K562 (cell line): ENCODE results near the gene PTPN9. TPM values are rescaled to one million over a fixed set of nuclear protein-coding genes. Genes with fewer than 3 reads are reported as not detected.

Experiments used
- NONO ChIP-seq, 2 experiments: fragments of 200-400 bp in 1 of 2; fragments of 450-650 bp in 1 of 2; formaldehyde crosslinking in 1 of 2; IDR thresholded peaks; 2 replicates each; pipeline ENCODE4 v1.6.1; 2017; ENCODE audit warnings: low read depth in 2 of 2, mild to moderate bottlenecking in 2 of 2, moderate library complexity in 2 of 2, low read length in 1 of 2
- POLR2A ChIP-seq: fragments of 450-650 bp; conservative IDR thresholded peaks from 2 replicates; pipeline ENCODE4 v1.6.1; 2016
- RB1 ChIP-seq: fragments of 450-650 bp; IDR thresholded peaks from 2 replicates; pipeline ENCODE4 v1.6.1; 2017; ENCODE audit warnings: low read depth, mild to moderate bottlenecking
- RBFOX2 ChIP-seq: fragments of 200-400 bp; formaldehyde crosslinking; IDR thresholded peaks from 2 replicates; pipeline ENCODE4 v1.6.1; 2017; ENCODE audit warnings: low read depth, mild to moderate bottlenecking, low read length, moderate library complexity
- RBM22 ChIP-seq: fragments of 200-400 bp; formaldehyde crosslinking; IDR thresholded peaks from 2 replicates; pipeline ENCODE4 v1.6.1; 2018; ENCODE audit warnings: low read length, low read depth; ENCODE audit not compliant: poor library complexity, severe bottlenecking
- ZFP36 ChIP-seq: fragments of 150-350 bp; IDR thresholded peaks from 2 replicates; pipeline ENCODE4 v1.6.1; 2018; ENCODE audit warnings: low read length, low read depth; ENCODE audit not compliant: partially characterized antibody
- polyA plus RNA-seq, 8 experiments: library from polyadenylated mRNA; depleted of rRNA in 4 of 8; stranded (reverse) in 5 of 8; unstranded in 3 of 8; fragments of >200 nt; fragmentation: Nextera tagmentation in 2 of 8; fragmentation: Illumina TruSeq in 1 of 8; extraction: Ambion mirVana in 2 of 8; extraction: Trizol in 1 of 8; gene quantifications; 2 replicates each; pipeline versions ENCODE4 v1.2.1 to v1.2.3, GENCODE V29; 2011 to 2014; ENCODE audit warnings: inconsistent platforms in 1 of 8, missing spikeins in 1 of 8
- total RNA-seq, 7 experiments: library from RNA; depleted of rRNA in 6 of 7; stranded (reverse); fragments of >200 nt in 6 of 7; fragmentation: Illumina TruSeq in 2 of 7; extraction: Trizol in 2 of 7; gene quantifications; 2 replicates each; pipeline versions ENCODE4 v1.2.1 to v1.2.3, GENCODE V29; 2011 to 2021; ENCODE audit warnings: low replicate concordance in 1 of 7
- TF ChIP-seq, protein P1 (sequence below): fragments of 200-800 bp; sonication (Bioruptor generic); IDR thresholded peaks from 2 replicates; pipeline ENCODE4 v1.6.1; 2016; ENCODE audit warnings: missing genetic modification characterization, missing compliant biosample characterization
- TF ChIP-seq, protein P2 (sequence below): fragments of 250-450 bp; sonication (Bioruptor Pico); IDR thresholded peaks from 2 replicates; pipeline ENCODE4 v1.4.0; 2020; ENCODE audit warnings: mild to moderate bottlenecking
- TF ChIP-seq, protein P3 (sequence below), 2 experiments: IDR thresholded peaks; 2 replicates each; pipeline ENCODE4 v1.6.1; 2012; ENCODE audit warnings: improper control_type of control experiment in 2 of 2, low read depth in 2 of 2, low read length in 2 of 2, borderline replicate concordance in 1 of 2
- TF ChIP-seq, protein P4 (sequence below): fragments of 250-450 bp; sonication (Bioruptor Pico); IDR thresholded peaks from 2 replicates; pipeline ENCODE4 v1.8.0; 2022; ENCODE audit warnings: inconsistent platforms
- TF ChIP-seq, protein P5 (sequence below), 2 experiments: fragments of 200-800 bp in 1 of 2; sonication (Bioruptor generic) in 1 of 2; sonication (generic) in 1 of 2; formaldehyde crosslinking in 1 of 2; IDR thresholded peaks in 1 of 2; conservative IDR thresholded peaks in 1 of 2; 2 replicates each; pipeline versions ENCODE4 v1.5.0 to v1.6.1; 2016 to 2020; ENCODE audit warnings: missing compliant biosample characterization in 1 of 2, missing genetic modification characterization in 1 of 2, missing genetic modification reagents in 1 of 2

PTPN9 gene
- total and polyA plus RNA-seq, 9 of the 15 experiments (the other 6 are each of a cell fraction or from before 2014, with no cell fraction given), result 5.0 to 24.0 (median 14.2) TPM

DNA sequence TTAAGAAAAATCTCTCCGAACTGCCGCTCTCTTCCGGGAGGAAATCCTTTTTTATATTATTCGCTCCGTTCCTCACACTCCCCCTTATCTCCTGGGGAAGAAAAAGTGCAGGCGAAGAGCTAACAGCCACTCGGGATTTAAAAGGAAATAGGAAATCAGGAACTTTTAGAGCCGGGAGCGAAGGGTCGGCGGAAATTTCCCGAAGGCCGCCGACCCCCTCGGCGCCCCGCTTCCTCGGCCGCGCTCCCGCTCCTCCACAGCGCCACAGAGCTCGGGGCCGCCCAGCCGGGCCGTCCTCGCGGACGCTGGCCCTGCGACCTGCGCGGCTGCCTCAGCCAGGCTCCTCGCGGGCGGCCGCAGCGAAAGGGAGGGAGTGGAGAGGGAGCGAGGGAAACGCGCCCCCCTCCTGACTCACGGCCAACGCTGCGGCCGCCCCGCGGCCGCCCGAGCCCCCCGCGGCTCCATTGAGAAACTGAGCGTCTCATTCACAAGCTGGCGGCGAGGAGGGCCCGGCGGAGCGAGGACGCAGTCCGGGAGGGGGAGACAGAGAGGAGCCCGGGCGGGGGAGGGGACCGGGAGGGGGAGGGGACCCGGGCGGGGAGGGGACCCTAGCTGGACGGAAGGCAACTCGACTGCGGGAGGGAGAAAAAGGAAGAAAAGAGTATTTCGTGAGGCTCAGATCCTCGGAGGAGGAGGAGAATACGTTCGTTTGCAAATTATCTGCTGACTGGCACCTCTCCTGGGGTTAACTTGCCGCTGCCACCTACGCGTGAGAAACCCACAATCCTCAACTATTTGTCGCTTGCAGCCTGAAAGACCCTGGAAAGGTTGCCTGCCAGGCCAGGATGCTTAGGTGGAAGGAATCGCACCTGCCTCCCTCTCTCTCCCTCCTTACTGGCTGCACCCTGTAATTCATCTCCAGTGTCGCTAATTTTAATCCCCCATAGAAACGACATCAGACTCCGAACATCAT, at the start of gene PTPN9 (continued):
- TF ChIP-seq, protein P1, sequence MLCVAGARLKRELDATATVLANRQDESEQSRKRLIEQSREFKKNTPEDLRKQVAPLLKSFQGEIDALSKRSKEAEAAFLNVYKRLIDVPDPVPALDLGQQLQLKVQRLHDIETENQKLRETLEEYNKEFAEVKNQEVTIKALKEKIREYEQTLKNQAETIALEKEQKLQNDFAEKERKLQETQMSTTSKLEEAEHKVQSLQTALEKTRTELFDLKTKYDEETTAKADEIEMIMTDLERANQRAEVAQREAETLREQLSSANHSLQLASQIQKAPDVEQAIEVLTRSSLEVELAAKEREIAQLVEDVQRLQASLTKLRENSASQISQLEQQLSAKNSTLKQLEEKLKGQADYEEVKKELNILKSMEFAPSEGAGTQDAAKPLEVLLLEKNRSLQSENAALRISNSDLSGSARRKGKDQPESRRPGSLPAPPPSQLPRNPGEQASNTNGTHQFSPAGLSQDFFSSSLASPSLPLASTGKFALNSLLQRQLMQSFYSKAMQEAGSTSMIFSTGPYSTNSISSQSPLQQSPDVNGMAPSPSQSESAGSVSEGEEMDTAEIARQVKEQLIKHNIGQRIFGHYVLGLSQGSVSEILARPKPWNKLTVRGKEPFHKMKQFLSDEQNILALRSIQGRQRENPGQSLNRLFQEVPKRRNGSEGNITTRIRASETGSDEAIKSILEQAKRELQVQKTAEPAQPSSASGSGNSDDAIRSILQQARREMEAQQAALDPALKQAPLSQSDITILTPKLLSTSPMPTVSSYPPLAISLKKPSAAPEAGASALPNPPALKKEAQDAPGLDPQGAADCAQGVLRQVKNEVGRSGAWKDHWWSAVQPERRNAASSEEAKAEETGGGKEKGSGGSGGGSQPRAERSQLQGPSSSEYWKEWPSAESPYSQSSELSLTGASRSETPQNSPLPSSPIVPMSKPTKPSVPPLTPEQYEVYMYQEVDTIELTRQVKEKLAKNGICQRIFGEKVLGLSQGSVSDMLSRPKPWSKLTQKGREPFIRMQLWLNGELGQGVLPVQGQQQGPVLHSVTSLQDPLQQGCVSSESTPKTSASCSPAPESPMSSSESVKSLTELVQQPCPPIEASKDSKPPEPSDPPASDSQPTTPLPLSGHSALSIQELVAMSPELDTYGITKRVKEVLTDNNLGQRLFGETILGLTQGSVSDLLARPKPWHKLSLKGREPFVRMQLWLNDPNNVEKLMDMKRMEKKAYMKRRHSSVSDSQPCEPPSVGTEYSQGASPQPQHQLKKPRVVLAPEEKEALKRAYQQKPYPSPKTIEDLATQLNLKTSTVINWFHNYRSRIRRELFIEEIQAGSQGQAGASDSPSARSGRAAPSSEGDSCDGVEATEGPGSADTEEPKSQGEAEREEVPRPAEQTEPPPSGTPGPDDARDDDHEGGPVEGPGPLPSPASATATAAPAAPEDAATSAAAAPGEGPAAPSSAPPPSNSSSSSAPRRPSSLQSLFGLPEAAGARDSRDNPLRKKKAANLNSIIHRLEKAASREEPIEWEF (CRISPR knock-in tag), result no peak
- peak; percentile 81 for TF ChIP-seq RBFOX2
- TF ChIP-seq NONO (IDR thresholded peaks at IDR 0.05; ENCODE audit: low read depth in 2 of 2, low read length in 1 of 2), result peak; percentile 34 to 70; a peak in 2 of 4 replicates
- peak; percentile 69 for TF ChIP-seq POLR2A
- TF ChIP-seq, protein P2, sequence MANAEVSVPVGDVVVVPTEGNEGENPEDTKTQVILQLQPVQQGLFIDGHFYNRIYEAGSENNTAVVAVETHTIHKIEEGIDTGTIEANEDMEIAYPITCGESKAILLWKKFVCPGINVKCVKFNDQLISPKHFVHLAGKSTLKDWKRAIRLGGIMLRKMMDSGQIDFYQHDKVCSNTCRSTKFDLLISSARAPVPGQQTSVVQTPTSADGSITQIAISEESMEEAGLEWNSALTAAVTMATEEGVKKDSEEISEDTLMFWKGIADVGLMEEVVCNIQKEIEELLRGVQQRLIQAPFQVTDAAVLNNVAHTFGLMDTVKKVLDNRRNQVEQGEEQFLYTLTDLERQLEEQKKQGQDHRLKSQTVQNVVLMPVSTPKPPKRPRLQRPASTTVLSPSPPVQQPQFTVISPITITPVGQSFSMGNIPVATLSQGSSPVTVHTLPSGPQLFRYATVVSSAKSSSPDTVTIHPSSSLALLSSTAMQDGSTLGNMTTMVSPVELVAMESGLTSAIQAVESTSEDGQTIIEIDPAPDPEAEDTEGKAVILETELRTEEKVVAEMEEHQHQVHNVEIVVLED, result peak; percentile 45; the same call in 1 of the 2 replicates
- TF ChIP-seq, protein P3, sequence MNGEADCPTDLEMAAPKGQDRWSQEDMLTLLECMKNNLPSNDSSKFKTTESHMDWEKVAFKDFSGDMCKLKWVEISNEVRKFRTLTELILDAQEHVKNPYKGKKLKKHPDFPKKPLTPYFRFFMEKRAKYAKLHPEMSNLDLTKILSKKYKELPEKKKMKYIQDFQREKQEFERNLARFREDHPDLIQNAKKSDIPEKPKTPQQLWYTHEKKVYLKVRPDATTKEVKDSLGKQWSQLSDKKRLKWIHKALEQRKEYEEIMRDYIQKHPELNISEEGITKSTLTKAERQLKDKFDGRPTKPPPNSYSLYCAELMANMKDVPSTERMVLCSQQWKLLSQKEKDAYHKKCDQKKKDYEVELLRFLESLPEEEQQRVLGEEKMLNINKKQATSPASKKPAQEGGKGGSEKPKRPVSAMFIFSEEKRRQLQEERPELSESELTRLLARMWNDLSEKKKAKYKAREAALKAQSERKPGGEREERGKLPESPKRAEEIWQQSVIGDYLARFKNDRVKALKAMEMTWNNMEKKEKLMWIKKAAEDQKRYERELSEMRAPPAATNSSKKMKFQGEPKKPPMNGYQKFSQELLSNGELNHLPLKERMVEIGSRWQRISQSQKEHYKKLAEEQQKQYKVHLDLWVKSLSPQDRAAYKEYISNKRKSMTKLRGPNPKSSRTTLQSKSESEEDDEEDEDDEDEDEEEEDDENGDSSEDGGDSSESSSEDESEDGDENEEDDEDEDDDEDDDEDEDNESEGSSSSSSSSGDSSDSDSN (IDR thresholded peaks at IDR 0.05; ENCODE audit: borderline replicate concordance in 1 of 2, low read depth in 2 of 2, low read length in 2 of 2), result peak; percentile 71 to 74; a peak in 3 of 4 replicates
- TF ChIP-seq ZFP36, result peak; percentile 5
- TF ChIP-seq, protein P4, sequence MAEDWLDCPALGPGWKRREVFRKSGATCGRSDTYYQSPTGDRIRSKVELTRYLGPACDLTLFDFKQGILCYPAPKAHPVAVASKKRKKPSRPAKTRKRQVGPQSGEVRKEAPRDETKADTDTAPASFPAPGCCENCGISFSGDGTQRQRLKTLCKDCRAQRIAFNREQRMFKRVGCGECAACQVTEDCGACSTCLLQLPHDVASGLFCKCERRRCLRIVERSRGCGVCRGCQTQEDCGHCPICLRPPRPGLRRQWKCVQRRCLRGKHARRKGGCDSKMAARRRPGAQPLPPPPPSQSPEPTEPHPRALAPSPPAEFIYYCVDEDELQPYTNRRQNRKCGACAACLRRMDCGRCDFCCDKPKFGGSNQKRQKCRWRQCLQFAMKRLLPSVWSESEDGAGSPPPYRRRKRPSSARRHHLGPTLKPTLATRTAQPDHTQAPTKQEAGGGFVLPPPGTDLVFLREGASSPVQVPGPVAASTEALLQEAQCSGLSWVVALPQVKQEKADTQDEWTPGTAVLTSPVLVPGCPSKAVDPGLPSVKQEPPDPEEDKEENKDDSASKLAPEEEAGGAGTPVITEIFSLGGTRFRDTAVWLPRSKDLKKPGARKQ (CRISPR knock-in tag), result peak; percentile 71; the same call in 1 of the 2 replicates
- TF ChIP-seq RB1, result peak; percentile 66; the same call in 1 of the 2 replicates
- TF ChIP-seq, protein P5, sequence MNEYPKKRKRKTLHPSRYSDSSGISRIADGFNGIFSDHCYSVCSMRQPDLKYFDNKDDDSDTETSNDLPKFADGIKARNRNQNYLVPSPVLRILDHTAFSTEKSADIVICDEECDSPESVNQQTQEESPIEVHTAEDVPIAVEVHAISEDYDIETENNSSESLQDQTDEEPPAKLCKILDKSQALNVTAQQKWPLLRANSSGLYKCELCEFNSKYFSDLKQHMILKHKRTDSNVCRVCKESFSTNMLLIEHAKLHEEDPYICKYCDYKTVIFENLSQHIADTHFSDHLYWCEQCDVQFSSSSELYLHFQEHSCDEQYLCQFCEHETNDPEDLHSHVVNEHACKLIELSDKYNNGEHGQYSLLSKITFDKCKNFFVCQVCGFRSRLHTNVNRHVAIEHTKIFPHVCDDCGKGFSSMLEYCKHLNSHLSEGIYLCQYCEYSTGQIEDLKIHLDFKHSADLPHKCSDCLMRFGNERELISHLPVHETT (CRISPR knock-in tag; conservative IDR thresholded peaks at IDR 0.05 in 1 of 2, IDR thresholded peaks at IDR 0.05 in 1 of 2), result peak in 1 of 2 experiments; percentile 77; a peak in 2 of 4 replicates
- TF ChIP-seq RBM22, result peak; percentile 35
